ENCODE measurements around the gene LIN7B. TPM values are rescaled to one million over a fixed set of nuclear protein-coding genes. Genes with fewer than 3 reads are reported as not detected.
"Not testable (repeated sequence)": the region's sequence is repeated elsewhere in the genome, so short reads cannot be mapped to it uniquely, and the experiment has no call there.

The LIN7B gene
- total RNA-seq, 2 donors from 2014 or later, result 9.0 to 9.3 TPM

GRCh38 chr19:49114630-49115363, 627 bp downstream of the LIN7B start:
- intact Hi-C loops (cut with DNase I), result no loop called here
- DNase-seq (ENCODE audit: low spot score), result peak; percentile 91

- intact Hi-C loops (cut with DNase I), result no loop called here
- DNase-seq (ENCODE audit: low spot score), result no peak
Measured at GRCh38 chr19:49116544-49116943, 2.4 kb downstream of the LIN7B start.

- intact Hi-C loops (cut with DNase I), result no loop called here
- DNase-seq (ENCODE audit: low spot score), result no peak
Measured at GRCh38 chr19:49117677-49118564, 3.8 kb downstream of the LIN7B start.

- DNase-seq (ENCODE audit: low spot score), result peak; percentile 99
- intact Hi-C loops (cut with DNase I), result no loop called here
Measured at GRCh38 chr19:49118565-49119410, 4.6 kb downstream of the LIN7B start, which contains the start of gene C19orf73. TSS of gene C19orf73 (minus strand) at chr19:49119143. CDS start at chr19:49119022, 121 bp downstream.

- intact Hi-C loops (cut with DNase I), result loop anchor here in 1 of 2 donors (1.0 kb wide), 1 partner anchor 22 kb away; no protein-coding TSS in a partner anchor
- peak; percentile 88 for DNase-seq (ENCODE audit: low spot score)
Measured at GRCh38 chr19:49119411-49120324, 5.5 kb downstream of the LIN7B start, which contains the start of gene PPFIA3. TSS of gene PPFIA3 (plus strand) at chr19:49119544. CDS start at chr19:49127874, 8,330 bp downstream.

GRCh38 chr19:49120325-49120683, 6.1 kb downstream of the LIN7B start:
- intact Hi-C loops (cut with DNase I), result loop anchor here in 1 of 2 donors (1.0 kb wide), 1 partner anchor 21 kb away; no protein-coding TSS in a partner anchor
- no peak for DNase-seq (ENCODE audit: low spot score)

- no peak for DNase-seq (ENCODE audit: low spot score)
- intact Hi-C loops (cut with DNase I), result loop anchor here in 1 of 2 donors (1.0 kb wide), 1 partner anchor 20 kb away; no protein-coding TSS in a partner anchor
Measured at GRCh38 chr19:49120868-49121267, 6.7 kb downstream of the LIN7B start.

- DNase-seq (ENCODE audit: low spot score); intact Hi-C loops (cut with DNase I): not testable (repeated sequence)
Measured at GRCh38 chr19:49121841-49122240, 7.7 kb downstream of the LIN7B start.

GRCh38 chr19:49123285-49123684, 9.1 kb downstream of the LIN7B start:
- DNase-seq (ENCODE audit: low spot score); intact Hi-C loops (cut with DNase I): not testable (repeated sequence)

- intact Hi-C loops (cut with DNase I), result no loop called here
- DNase-seq (ENCODE audit: low spot score), result no peak
Measured at GRCh38 chr19:49125025-49125731, 11.0 kb downstream of the LIN7B start.

GRCh38 chr19:49126575-49126974, 12.4 kb downstream of the LIN7B start:
- intact Hi-C loops (cut with DNase I), result no loop called here

GRCh38 chr19:49127225-49127624, 13.1 kb downstream of the LIN7B start:
- DNase-seq (ENCODE audit: low spot score); intact Hi-C loops (cut with DNase I): not testable (repeated sequence)

More at GRCh38 chr19:49126575-49126974, 12.4 kb downstream of the LIN7B start:
- no peak for DNase-seq (ENCODE audit: low spot score)

- peak; percentile 99 for DNase-seq (ENCODE audit: low spot score)
- intact Hi-C loops (cut with DNase I), result no loop called here
Measured at GRCh38 chr19:49127674-49128544, 13.7 kb downstream of the LIN7B start.

GRCh38 chr19:49128545-49129237, 14.5 kb downstream of the LIN7B start:
- DNase-seq (ENCODE audit: low spot score), result no peak
- intact Hi-C loops (cut with DNase I), result no loop called here

- DNase-seq (ENCODE audit: low spot score), result no peak
- intact Hi-C loops (cut with DNase I), result no loop called here
Measured at GRCh38 chr19:49129238-49129583, 15.0 kb downstream of the LIN7B start.

GRCh38 chr19:49130325-49130724, 16.2 kb downstream of the LIN7B start:
- intact Hi-C loops (cut with DNase I), result loop anchor here in 1 of 2 donors (2.0 kb wide), 1 partner anchor 22 kb away; no protein-coding TSS in a partner anchor
- no peak for DNase-seq (ENCODE audit: low spot score)

Measured in posterior vena cava (tissue), 2 donors.